GM21423 (cell line): Measurements from ENCODE around the gene UBAC1.
"Not testable (repeated sequence)": the region's sequence is repeated elsewhere in the genome, so short reads cannot be mapped to it uniquely, and the experiment has no call there.

Source experiments
- ATAC-seq: cut with Tn5 transposase; IDR thresholded peaks from one replicate; pipeline ENCODE4 v1.9.1; 2021; ENCODE audit warnings: mild to moderate bottlenecking, moderate library complexity; ENCODE audit not compliant: unreplicated experiment

The UBAC1 gene

GRCh38 chr9:135960411-135961276, 529 bp downstream of the UBAC1 start:
- peak; percentile 13 for ATAC-seq

GRCh38 chr9:135959814-135960213, 1.4 kb downstream of the UBAC1 start:
- ATAC-seq: no peak

GRCh38 chr9:135958485-135958884, 2.7 kb downstream of the UBAC1 start:
- ATAC-seq: no peak

GRCh38 chr9:135957431-135957830, 3.7 kb downstream of the UBAC1 start:
- ATAC-seq: no peak

- no peak for ATAC-seq
Observed at GRCh38 chr9:135956802-135957174, 4.4 kb downstream of the UBAC1 start.

- no peak for ATAC-seq
Observed at GRCh38 chr9:135955934-135956801, 5.0 kb downstream of the UBAC1 start.

- no peak for ATAC-seq
Observed at GRCh38 chr9:135952664-135953206, 8.4 kb downstream of the UBAC1 start.

- no peak for ATAC-seq
Observed at GRCh38 chr9:135951889-135952663, 9.1 kb downstream of the UBAC1 start.

- ATAC-seq: not testable (repeated sequence)
Observed at GRCh38 chr9:135951310-135951709, 9.9 kb downstream of the UBAC1 start.

GRCh38 chr9:135950841-135951240, 10.3 kb downstream of the UBAC1 start:
- not testable (repeated sequence) for ATAC-seq

- ATAC-seq: no peak
Observed at GRCh38 chr9:135950135-135950682, 11.0 kb downstream of the UBAC1 start.

- ATAC-seq: no peak
Observed at GRCh38 chr9:135949501-135950134, 11.6 kb downstream of the UBAC1 start.

GRCh38 chr9:135948968-135949367, 12.2 kb downstream of the UBAC1 start:
- no peak for ATAC-seq

GRCh38 chr9:135948446-135948845, 12.7 kb downstream of the UBAC1 start:
- ATAC-seq: no peak

- ATAC-seq: no peak
Observed at GRCh38 chr9:135947582-135947981, 13.6 kb downstream of the UBAC1 start.

GRCh38 chr9:135947105-135947504, 14.1 kb downstream of the UBAC1 start:
- not testable (repeated sequence) for ATAC-seq

GRCh38 chr9:135946392-135946994, 14.7 kb downstream of the UBAC1 start:
- ATAC-seq: no peak

GRCh38 chr9:135945969-135946368, 15.2 kb downstream of the UBAC1 start:
- ATAC-seq: no peak

GRCh38 chr9:135944444-135945252, 16.5 kb downstream of the UBAC1 start:
- ATAC-seq: no peak
